Neural progenitor cell (in vitro differentiated cells): ENCODE results near the gene CTSD.

ENCODE experiments used
- CTCF ChIP-seq: fragments of 200-600 bp; sonication (generic); IDR thresholded peaks from 2 replicates; pipeline ENCODE4 v1.5.1; 2017; ENCODE audit warnings: antibody characterized with exemption, mild to moderate bottlenecking
- EZH2phosphoT487 ChIP-seq: fragments of 200-600 bp; sonication (generic); IDR thresholded peaks from 2 replicates; pipeline ENCODE4 v1.6.1; 2017; ENCODE audit warnings: antibody characterized with exemption

- TF ChIP-seq CTCF (no peak), EZH2phosphoT487 (no peak)
Measured at GRCh38 chr11:1797391-1798125, 33.8 kb upstream of the CTSD start.
